ENCODE data around the gene XG.
"Not testable (repeated sequence)": the region's sequence is repeated elsewhere in the genome, so short reads cannot be mapped to it uniquely, and the experiment has no call there.

Gene XG

DNA sequence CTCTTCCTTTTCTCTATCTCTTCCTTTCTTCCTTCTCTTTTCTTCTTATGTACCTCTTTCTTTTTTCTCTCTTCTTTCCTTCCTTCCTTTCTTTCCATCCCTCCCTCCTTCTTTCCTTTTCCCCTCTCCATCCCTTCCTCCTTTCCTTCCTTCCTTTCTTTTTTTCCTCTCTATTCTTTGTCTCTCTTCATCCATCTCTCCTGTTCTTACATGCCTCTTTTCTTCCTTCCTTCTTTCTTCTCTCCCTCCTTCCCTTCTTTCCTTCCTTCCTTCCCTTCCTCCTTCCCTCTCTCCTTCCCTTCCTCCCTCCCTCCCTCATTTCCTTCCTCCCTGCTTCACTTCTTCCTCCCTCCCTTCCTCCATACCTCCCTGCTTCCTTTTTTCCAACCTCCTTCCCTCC is 19.2 kb upstream of the XG start:
- Histone ChIP-seq H3K36me3 (ENCODE audit: low read depth) (peaks cover 79% of the 10 kb centered on the region), H3K27me3 (ENCODE audit: insufficient read depth, poor library complexity, severe bottlenecking) (no peaks in the 10 kb centered on the region), H3K4me1 (ENCODE audit: insufficient read depth, poor library complexity, severe bottlenecking) (no peaks in the 10 kb centered on the region), H3K27ac (ENCODE audit: poor library complexity, severe bottlenecking) (no peak overlapping the region), H3K4me3 (ENCODE audit: severe bottlenecking) (no peak overlapping the region), H3K9me3 (ENCODE audit: severe bottlenecking) (no peaks in the 10 kb centered on the region)
- DNase-seq (ENCODE audit: low spot score): no peak
- no peak for TF ChIP-seq CTCF (IDR thresholded peaks at IDR 0.05; ENCODE audit: poor library complexity, severe bottlenecking)
- ATAC-seq (ENCODE audit: low read depth): no peak

DNA sequence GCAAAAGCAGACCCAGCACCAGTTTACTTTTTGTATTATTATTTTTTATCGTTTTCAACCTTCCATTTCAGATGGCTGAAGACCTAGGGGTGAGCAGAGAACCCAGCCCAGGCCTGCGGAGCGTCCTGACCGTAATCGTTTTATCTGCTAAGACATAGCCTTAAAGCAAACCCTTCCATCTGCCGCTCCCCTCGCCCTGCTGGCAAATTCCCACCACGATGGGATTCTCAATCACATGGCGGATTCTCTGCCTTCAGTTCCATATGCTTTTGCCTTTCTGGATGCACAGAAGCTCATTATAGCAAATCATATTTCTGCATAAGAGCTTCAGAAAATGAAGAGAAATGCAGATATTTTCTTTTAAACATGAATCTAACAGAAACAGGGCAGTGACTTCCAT is 18.6 kb upstream of the XG start:
- TF ChIP-seq CTCF (IDR thresholded peaks at IDR 0.05; ENCODE audit: poor library complexity, severe bottlenecking): no peak
- Histone ChIP-seq H3K9me3 (ENCODE audit: severe bottlenecking) (no peaks in the 10 kb centered on the region), H3K36me3 (ENCODE audit: low read depth) (peaks cover 79% of the 10 kb centered on the region), H3K27me3 (ENCODE audit: insufficient read depth, poor library complexity, severe bottlenecking) (no peaks in the 10 kb centered on the region), H3K4me1 (ENCODE audit: insufficient read depth, poor library complexity, severe bottlenecking) (no peaks in the 10 kb centered on the region), H3K4me3 (ENCODE audit: severe bottlenecking) (no peak overlapping the region), H3K27ac (ENCODE audit: poor library complexity, severe bottlenecking) (no peak overlapping the region)
- ATAC-seq (ENCODE audit: low read depth) (no peak), DNase-seq (ENCODE audit: low spot score) (no peak)

DNA sequence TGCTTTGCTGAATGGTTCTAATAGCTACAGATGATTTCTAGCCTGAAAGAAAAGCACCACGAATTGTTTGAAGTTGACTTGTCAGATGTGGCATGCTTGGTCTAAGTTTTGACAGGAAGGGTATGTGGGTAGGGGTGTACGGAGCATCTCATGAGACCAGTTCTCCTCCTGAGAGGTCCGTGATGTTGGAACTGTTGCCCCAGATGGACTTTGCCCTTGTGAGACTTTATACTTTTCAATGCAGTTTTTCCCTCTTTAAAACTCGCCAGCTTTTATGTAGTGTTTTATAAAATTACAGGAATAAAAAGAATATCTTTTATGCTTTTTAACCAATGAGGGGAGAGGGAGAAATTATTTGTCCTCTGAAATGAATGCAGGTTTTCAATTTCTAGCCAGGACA is 16.6 kb upstream of the XG start:
- Histone ChIP-seq H3K4me1 (ENCODE audit: insufficient read depth, poor library complexity, severe bottlenecking) (no peaks in the 10 kb centered on the region), H3K9me3 (ENCODE audit: severe bottlenecking) (no peaks in the 10 kb centered on the region), H3K4me3 (ENCODE audit: severe bottlenecking) (no peak overlapping the region), H3K36me3 (ENCODE audit: low read depth) (peaks cover 76% of the 10 kb centered on the region), H3K27ac (ENCODE audit: poor library complexity, severe bottlenecking) (no peak overlapping the region), H3K27me3 (ENCODE audit: insufficient read depth, poor library complexity, severe bottlenecking) (no peaks in the 10 kb centered on the region)
- ATAC-seq (ENCODE audit: low read depth): no peak
- no peak for TF ChIP-seq CTCF (IDR thresholded peaks at IDR 0.05; ENCODE audit: poor library complexity, severe bottlenecking)
- no peak for DNase-seq (ENCODE audit: low spot score)

DNA sequence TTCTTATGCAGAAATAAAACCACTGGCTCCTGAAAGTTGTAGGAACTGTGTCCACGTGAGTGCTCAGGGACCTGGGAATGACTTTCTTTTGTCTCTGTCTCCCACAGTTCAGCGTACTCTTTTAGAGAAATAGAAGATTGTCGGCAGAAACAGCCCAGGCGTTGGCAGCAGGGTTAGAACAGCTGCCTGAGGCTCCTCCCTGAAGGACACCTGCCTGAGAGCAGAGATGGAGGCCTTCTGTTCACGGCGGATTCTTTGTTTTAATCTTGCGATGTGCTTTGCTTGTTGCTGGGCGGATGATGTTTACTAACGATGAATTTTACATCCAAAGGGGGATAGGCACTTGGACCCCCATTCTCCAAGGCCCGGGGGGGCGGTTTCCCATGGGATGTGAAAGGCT is 11.2 kb upstream of the XG start:
- no peaks in the 10 kb centered on the region for H3K4me1 ChIP-seq (ENCODE audit: insufficient read depth, poor library complexity, severe bottlenecking)

DNA sequence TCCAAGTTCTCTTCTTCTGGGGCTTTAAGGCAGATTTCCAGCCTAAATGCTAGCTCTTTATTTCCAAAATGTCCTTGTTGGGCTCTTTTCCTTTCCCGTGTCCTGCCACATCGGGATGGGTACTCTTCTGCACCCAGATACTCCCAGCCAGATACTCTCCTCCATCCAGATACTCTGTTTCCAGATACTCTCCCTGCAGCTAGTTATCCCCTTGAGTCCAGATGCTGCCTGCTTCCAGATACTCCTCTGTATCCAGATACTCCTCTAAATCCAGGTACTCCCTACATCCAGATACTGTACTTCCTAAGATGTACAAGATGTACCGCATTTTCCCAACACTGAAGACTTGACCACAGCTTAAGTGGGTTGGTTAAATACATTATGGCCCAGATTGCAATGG is 10.5 kb upstream of the XG start:
- no peaks in the 10 kb centered on the region for H3K9me3 ChIP-seq (ENCODE audit: severe bottlenecking)
- H3K27ac ChIP-seq (ENCODE audit: poor library complexity, severe bottlenecking): no peak overlapping the region
- no peak for DNase-seq (ENCODE audit: low spot score)
- peaks cover 46% of the 10 kb centered on the region for H3K36me3 ChIP-seq (ENCODE audit: low read depth)
- no peaks in the 10 kb centered on the region for H3K4me1 ChIP-seq (ENCODE audit: insufficient read depth, poor library complexity, severe bottlenecking)
- H3K4me3 ChIP-seq (ENCODE audit: severe bottlenecking): no peak overlapping the region
- no peak for TF ChIP-seq CTCF (IDR thresholded peaks at IDR 0.05; ENCODE audit: poor library complexity, severe bottlenecking)
- ATAC-seq (ENCODE audit: low read depth): no peak
- no peaks in the 10 kb centered on the region for H3K27me3 ChIP-seq (ENCODE audit: insufficient read depth, poor library complexity, severe bottlenecking)

More for the DNA sequence above, 11.2 kb upstream of the XG start:
- no peak overlapping the region for H3K27ac ChIP-seq (ENCODE audit: poor library complexity, severe bottlenecking)
- H3K27me3 ChIP-seq (ENCODE audit: insufficient read depth, poor library complexity, severe bottlenecking): no peaks in the 10 kb centered on the region
- no peak for ATAC-seq (ENCODE audit: low read depth)
- no peak for TF ChIP-seq CTCF (IDR thresholded peaks at IDR 0.05; ENCODE audit: poor library complexity, severe bottlenecking)
- H3K9me3 ChIP-seq (ENCODE audit: severe bottlenecking): no peaks in the 10 kb centered on the region
- no peak overlapping the region for H3K4me3 ChIP-seq (ENCODE audit: severe bottlenecking)
- no peak for DNase-seq (ENCODE audit: low spot score)
- peaks cover 50% of the 10 kb centered on the region for H3K36me3 ChIP-seq (ENCODE audit: low read depth)

DNA sequence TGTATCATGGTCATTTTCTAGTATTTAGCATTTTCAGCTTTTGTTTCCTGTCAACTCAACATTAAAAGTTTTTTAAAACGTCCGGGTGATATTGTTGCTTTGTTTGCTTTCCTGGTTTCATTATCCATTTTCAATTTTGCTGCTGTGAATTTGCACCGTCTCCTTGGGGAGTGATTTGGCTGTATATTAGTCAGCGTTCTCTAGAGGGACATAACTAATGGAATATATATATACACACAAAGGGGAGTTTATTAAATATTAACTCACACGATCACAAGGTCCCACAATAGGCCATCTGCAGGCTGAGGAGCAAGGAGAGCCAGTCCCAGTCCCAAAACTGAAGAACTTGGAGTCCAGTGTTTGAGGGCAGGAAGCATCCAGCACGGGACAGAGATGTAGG is 5.6 kb upstream of the XG start:
- H3K4me1 ChIP-seq (ENCODE audit: insufficient read depth, poor library complexity, severe bottlenecking); ATAC-seq (ENCODE audit: low read depth); H3K27me3 ChIP-seq (ENCODE audit: insufficient read depth, poor library complexity, severe bottlenecking); H3K9me3 ChIP-seq (ENCODE audit: severe bottlenecking); H3K27ac ChIP-seq (ENCODE audit: poor library complexity, severe bottlenecking); DNase-seq (ENCODE audit: low spot score); H3K4me3 ChIP-seq (ENCODE audit: severe bottlenecking): not testable (repeated sequence)
- peaks cover 10% of the 10 kb centered on the region for H3K36me3 ChIP-seq (ENCODE audit: low read depth)
